ACHN (cell line): ENCODE results near the gene SLC29A1.

ENCODE experiments used
- DNase-seq: peaks from one replicate; pipeline ENCODE4 v3.0.0-alpha.2; 2015
- in situ Hi-C: cut with HindIII; loops from 2 replicates; pipeline ENCODE4 v1.10.0; 2017; ENCODE audit warnings: low sequenced_read_pairs, low pct_ligation_motif_present, low pct_unique_long_range_greater_than_20kb

SLC29A1 gene

DNA sequence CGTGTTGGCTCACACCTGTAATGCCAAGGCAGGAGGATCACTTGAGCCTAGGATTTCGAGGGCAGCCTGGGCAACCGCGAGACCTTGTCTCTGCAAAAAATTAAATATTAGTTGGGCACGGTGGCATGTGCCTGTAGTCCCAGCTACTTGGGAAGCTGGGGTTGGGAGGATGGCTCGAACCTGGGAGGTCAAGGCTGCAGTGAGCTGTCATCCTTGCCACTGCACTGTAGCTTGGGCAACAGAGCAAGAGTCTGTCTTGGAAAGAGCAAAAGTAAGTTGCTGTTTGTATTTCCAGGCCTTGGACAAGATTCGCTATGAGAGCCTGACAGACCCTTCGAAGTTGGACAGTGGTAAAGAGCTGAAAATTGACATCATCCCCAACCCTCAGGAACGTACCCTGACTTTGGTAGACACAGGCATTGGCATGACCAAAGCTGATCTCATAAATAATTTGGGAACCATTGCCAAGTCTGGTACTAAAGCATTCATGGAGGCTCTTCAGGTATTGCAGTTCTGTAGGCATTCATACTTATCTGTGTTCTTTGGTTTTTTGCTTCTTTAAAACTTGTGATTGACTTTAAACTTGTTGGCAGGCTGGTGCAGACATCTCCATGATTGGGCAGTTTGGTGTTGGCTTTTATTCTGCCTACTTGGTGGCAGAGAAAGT, 25.8 kb downstream of the SLC29A1 start:
- in situ Hi-C loops: no loop called here
- no peak for DNase-seq

DNA sequence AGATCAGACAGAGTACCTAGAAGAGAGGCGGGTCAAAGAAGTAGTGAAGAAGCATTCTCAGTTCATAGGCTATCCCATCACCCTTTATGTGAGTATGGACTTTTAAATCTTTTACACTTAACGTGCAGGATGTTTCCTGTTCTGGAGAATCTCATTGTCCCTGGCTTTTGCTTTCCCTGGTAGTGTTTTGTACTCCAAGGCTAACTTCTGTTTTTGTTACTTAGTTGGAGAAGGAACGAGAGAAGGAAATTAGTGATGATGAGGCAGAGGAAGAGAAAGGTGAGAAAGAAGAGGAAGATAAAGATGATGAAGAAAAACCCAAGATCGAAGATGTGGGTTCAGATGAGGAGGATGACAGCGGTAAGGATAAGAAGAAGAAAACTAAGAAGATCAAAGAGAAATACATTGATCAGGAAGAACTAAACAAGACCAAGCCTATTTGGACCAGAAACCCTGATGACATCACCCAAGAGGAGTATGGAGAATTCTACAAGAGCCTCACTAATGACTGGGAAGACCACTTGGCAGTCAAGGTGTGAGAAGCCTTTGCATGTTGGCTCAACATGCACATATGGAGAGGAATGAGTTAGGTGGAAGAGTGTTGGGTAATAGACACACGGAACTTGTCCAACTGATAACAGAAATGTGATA, 26.8 kb downstream of the SLC29A1 start:
- in situ Hi-C loops: no loop called here
- DNase-seq: no peak

GRCh38 chr6:44250718-44251123, 27.3 kb downstream of the SLC29A1 start:
- in situ Hi-C loops: no loop called here
- DNase-seq: no peak

GRCh38 chr6:44251576-44252524, 28.5 kb downstream of the SLC29A1 start:
- DNase-seq: no peak
- in situ Hi-C loops: no loop called here

DNA sequence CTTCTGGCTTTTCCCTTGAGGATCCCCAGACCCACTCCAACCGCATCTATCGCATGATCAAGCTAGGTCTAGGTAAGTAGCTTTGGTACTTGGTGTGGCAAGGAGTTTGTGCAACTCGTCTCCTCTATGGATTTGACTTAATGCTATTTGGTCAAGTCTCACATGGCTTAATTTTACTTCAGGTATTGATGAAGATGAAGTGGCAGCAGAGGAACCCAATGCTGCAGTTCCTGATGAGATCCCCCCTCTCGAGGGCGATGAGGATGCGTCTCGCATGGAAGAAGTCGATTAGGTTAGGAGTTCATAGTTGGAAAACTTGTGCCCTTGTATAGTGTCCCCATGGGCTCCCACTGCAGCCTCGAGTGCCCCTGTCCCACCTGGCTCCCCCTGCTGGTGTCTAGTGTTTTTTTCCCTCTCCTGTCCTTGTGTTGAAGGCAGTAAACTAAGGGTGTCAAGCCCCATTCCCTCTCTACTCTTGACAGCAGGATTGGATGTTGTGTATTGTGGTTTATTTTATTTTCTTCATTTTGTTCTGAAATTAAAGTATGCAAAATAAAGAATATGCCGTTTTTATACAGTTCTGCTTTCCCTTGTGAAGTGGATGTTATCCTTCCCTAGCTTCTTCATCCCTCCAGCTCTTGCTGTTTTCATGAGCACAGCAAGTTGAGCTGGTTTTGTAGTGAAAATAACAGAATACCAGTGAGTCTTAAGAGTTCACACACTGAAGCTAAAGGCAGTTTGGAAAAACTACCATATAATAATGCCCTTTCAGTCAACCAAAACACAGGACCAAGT, 30.1 kb downstream of the SLC29A1 start:
- DNase-seq: peak; percentile 65
- in situ Hi-C loops: no loop called here

DNA sequence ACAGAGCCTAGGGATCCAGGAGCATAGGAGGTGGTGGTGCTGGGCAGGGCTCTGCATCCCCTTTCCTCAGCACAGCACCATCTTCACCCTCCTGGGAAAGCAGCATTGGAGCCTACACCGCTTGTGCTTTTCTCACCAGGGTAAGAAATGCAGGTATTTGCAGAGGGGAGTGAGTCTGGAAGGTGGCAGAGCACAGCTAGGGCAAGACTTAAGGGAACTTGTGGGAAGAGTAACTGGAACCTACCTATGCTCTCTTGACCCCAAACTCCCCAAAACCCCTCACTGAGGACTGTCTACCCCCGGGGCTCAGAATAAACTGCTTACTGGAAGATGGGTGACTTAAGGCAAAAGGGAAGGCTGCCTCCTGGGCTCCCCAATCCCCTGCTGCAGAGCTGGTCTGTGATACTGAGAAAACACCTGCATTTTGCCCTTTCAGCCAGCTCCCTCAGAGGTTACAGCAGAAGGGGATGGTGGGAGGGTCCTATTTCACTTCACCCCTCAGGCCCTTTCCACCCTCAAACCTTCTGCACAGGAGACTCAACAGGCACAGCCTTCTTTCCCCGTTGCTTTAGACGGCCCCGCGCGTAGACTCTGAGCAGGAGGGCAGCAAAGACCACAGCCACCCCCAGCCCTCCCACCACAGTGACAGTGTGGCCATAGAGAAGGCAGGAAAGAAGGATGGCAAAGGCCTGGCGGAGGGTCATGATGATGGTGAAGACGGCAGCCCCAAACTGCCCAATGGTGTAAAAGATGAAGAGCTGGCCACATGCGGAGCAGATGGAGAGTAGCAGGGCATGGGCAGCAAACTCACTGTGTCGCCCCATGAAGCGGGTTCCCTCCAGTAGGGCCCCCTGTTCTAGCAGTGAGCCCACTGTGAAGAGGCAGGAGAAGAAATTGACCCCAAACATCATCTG, 31.1 kb downstream of the SLC29A1 start:
- no peak for DNase-seq
- in situ Hi-C loops: no loop called here

GRCh38 chr6:44255105-44255808, 31.9 kb downstream of the SLC29A1 start:
- in situ Hi-C loops: no loop called here
- DNase-seq: peak; percentile 34

GRCh38 chr6:44255871-44256774, 32.7 kb downstream of the SLC29A1 start:
- in situ Hi-C loops: no loop called here
- DNase-seq: peak; percentile 24

DNA sequence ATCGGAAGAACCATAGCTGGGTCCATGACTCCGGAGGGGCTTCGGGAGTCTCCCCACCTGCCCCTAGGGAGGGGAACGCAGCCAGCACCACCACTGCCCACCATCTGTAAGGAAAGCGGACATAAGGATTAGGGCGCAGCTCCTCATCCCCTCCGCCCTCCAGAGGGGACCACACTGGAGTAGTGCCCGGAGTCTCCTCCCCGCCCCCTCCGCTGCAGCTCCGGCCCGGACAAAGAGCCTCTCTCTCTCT, 33.3 kb downstream of the SLC29A1 start:
- no peak for DNase-seq
- in situ Hi-C loops: no loop called here

- in situ Hi-C loops: no loop called here
- DNase-seq: peak; percentile 69
Observed at GRCh38 chr6:44257025-44257752, 33.8 kb downstream of the SLC29A1 start, which contains the start of gene SLC35B2. Gene SLC35B2 (minus strand): TSS chr6:44257528. CDS start chr6:44257410, 118 bp downstream.

DNA sequence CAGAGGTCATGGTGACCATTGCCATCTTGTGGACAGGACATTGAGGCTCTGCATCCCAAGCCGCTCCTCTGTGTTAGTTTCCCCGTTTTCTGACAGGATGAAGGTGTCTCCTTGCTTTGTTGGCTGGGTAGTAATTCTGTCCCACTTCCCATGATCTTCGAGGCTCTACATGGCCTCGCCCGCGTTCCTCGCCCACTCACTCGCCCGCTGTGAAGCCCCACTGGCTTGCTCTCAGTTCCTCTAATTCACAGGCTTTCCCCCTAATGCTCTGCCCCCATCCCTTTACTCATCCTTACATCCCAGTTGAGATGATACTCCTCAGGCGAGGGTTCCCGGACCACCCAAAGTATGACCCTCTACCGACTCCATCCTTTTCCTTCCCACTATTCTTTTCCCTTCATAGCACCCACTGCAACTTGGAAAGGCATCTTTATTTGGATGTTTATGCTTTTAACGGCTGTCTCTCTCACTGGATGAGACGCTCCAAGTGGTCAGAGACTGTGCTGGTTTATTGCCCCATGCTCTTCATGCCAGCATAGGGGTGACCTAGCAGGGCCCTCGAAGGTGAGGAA, 34.4 kb downstream of the SLC29A1 start:
- in situ Hi-C loops: no loop called here
- no peak for DNase-seq

DNA sequence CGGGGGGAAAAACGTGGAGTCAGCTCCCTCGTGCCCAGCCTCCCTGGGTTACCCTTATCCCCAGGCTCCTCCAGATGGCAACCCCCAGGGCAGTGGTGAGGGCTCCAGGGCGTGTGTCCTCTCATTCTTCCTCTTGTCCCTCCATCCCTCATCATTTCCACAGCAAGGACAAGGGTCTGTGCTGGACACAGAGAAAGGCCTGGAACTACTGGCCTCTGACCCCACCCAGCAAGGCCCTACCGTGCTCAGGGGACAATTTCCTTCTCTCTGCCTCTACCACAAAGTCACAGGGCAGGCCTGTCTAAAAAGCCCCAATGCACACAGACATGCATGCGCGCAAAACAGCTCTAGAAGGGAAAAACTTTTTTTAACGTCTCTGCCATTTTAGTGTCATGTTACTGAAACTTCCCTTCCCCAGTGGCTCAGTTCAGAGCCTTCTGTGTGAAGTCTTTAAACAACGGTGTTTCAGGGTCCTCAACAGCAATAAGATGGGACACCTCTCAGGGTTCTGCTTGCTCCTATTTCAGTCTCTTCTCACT, 35.0 kb downstream of the SLC29A1 start:
- in situ Hi-C loops: no loop called here
- DNase-seq: no peak

GRCh38 chr6:44258921-44259320, 35.5 kb downstream of the SLC29A1 start:
- in situ Hi-C loops: no loop called here

DNA sequence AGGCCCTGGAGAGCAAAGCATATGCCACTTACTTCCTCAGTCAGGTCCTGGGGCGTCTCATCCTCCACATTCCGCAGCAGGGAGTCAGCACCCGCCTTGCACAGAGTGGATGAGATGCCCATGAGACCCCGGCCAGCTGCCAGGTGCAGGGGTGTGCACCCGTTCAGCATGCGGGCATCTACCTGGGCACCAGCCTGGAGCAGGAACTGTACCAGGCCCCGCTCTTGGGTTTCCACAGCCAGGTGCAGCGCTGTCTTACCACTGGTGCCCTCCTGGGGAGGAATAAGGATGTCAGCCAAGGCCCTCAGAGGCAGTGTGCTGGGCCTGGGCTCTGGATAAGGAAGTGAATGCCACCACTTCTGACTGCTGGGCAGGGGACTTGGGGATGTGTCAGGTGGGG, 36.6 kb downstream of the SLC29A1 start:
- in situ Hi-C loops: no loop called here
- DNase-seq: no peak

More at GRCh38 chr6:44258921-44259320, 35.5 kb downstream of the SLC29A1 start:
- no peak for DNase-seq
